GM18519 (cell line): ENCODE results near the gene OPCML.
A peak's percentile ranks its signal among the peaks of the same experiment; 100 is the strongest.

Source experiments
- ATAC-seq: cut with Tn5 transposase; IDR thresholded peaks from one replicate; pipeline ENCODE4 v1.9.1; 2021; ENCODE audit warnings: mild to moderate bottlenecking, moderate library complexity; ENCODE audit not compliant: unreplicated experiment, low FRiP score

The OPCML gene

GRCh38 chr11:133506023-133506422, 26.3 kb downstream of the OPCML start:
- peak; percentile 64 for ATAC-seq

- no peak for ATAC-seq
Observed at GRCh38 chr11:133504906-133505305, 27.4 kb downstream of the OPCML start.

GRCh38 chr11:133503776-133504175, 28.5 kb downstream of the OPCML start:
- no peak for ATAC-seq

- no peak for ATAC-seq
Observed at GRCh38 chr11:133503236-133503635, 29.1 kb downstream of the OPCML start.

- no peak for ATAC-seq
Observed at GRCh38 chr11:133501643-133502539, 30.4 kb downstream of the OPCML start.

GRCh38 chr11:133500936-133501335, 31.4 kb downstream of the OPCML start:
- no peak for ATAC-seq

- no peak for ATAC-seq
Observed at GRCh38 chr11:133500435-133500834, 31.9 kb downstream of the OPCML start.

- ATAC-seq: no peak
Observed at GRCh38 chr11:133498969-133499368, 33.3 kb downstream of the OPCML start.

- no peak for ATAC-seq
Observed at GRCh38 chr11:133497477-133498140, 34.7 kb downstream of the OPCML start.

GRCh38 chr11:133492895-133493294, 39.4 kb downstream of the OPCML start:
- ATAC-seq: no peak

GRCh38 chr11:133491680-133492383, 40.5 kb downstream of the OPCML start:
- no peak for ATAC-seq

- ATAC-seq: no peak
Observed at GRCh38 chr11:133480722-133481121, 51.6 kb downstream of the OPCML start.

- no peak for ATAC-seq
Observed at GRCh38 chr11:133479209-133479608, 53.1 kb downstream of the OPCML start.

GRCh38 chr11:133477251-133477625, 55.1 kb downstream of the OPCML start:
- no peak for ATAC-seq

GRCh38 chr11:133476570-133477250, 55.6 kb downstream of the OPCML start:
- no peak for ATAC-seq

- no peak for ATAC-seq
Observed at GRCh38 chr11:133474461-133474860, 57.8 kb downstream of the OPCML start.

- no peak for ATAC-seq
Observed at GRCh38 chr11:133467686-133468085, 64.6 kb downstream of the OPCML start.

- no peak for ATAC-seq
Observed at GRCh38 chr11:133443206-133443747, 89.0 kb downstream of the OPCML start.

- no peak for ATAC-seq
Observed at GRCh38 chr11:133441964-133442660, 90.2 kb downstream of the OPCML start.

- no peak for ATAC-seq
Observed at GRCh38 chr11:133425992-133426391, 106.3 kb downstream of the OPCML start.
